HepG2 (cell line): Measurements from ENCODE around the gene FAM81A. TPM values are rescaled to one million over a fixed set of nuclear protein-coding genes. Genes with fewer than 3 reads are reported as not detected.

ENCODE experiments used
- ATAC-seq: fragments of 200-7000 bp; cut with Tn5 transposase; 3 replicates; pipeline ENCODE4 v1.9.1; 2020; ENCODE audit warnings: mild to moderate bottlenecking, moderate library complexity
- BruUV-seq: library from RNA; stranded (reverse); fragments of 400-500 nt; replicated peaks from 2 replicates; lab custom pipeline; 2021; lab: Mats Ljungman, UMichigan
- CTCF ChIA-PET: fragments of 300-600 bp; formaldehyde crosslinking; extraction: SDS; loops from one replicate; lab custom pipeline; 2021; ENCODE audit warnings: low total read pairs, inconsistent platforms, low intra/inter-chr PET ratio; lab: Yijun Ruan, JAX
- POLR2A ChIA-PET: fragments of 350-600 bp; sonication (Branson Sonifier 250); formaldehyde crosslinking; loops from one replicate; lab custom pipeline; 2020; ENCODE audit warnings: antibody characterized with exemption, inconsistent platforms; lab: Yijun Ruan, JAX
- DNase-seq: peaks from one replicate; pipeline ENCODE4 v3.0.0-alpha.2; 2015; ENCODE audit warnings: low spot score
- FAIRE-seq: peaks from 3 replicates; lab custom pipeline; 2011; peaks lifted over from hg19 to GRCh38; lab: Jason Lieb, UNC
- H2AFZ ChIP-seq: one replicate; pipeline ENCODE4 v1.6.1; 2011; ENCODE audit warnings: low read length, inconsistent platforms
- H3K27ac ChIP-seq: fragments of 300-600 bp; 3 replicates; pipeline ENCODE4 v1.8.0; 2011; ENCODE audit warnings: mixed run types, mild to moderate bottlenecking, mixed read lengths, low read length, inconsistent platforms; ENCODE audit not compliant: insufficient read depth; ENCODE audit errors: extremely low read length
- H3K27me3 ChIP-seq, 2 experiments: fragments of 200-600 bp in 1 of 2; 2 replicates in 1 of 2; 3 replicates in 1 of 2; pipeline versions ENCODE4 v1.6.0 to v1.8.0; 2011; ENCODE audit warnings: low read length in 2 of 2, mild to moderate bottlenecking in 2 of 2, moderate library complexity in 2 of 2, inconsistent platforms in 1 of 2; ENCODE audit not compliant: insufficient read depth in 2 of 2, control insufficient read depth in 1 of 2
- H3K36me3 ChIP-seq, 2 experiments: fragments of 200-600 bp in 1 of 2; replicated peaks in 1 of 2; 2 replicates in 1 of 2; 3 replicates in 1 of 2; pipeline versions ENCODE4 v1.5.1 to v1.8.0; 2011; ENCODE audit warnings: low read length in 2 of 2, inconsistent platforms in 1 of 2; ENCODE audit not compliant: insufficient read depth in 2 of 2, control insufficient read depth in 1 of 2
- H3K4me1 ChIP-seq: 2 replicates; pipeline ENCODE4 v1.5.1; 2012; ENCODE audit warnings: low read length, inconsistent platforms; ENCODE audit not compliant: insufficient read depth
- H3K4me2 ChIP-seq: 2 replicates; pipeline ENCODE4 v1.6.0; 2011; ENCODE audit warnings: low read depth, low read length, inconsistent platforms
- H3K4me3 ChIP-seq, 3 experiments: fragments of 200-600 bp in 1 of 3; sonication (generic), shearing (Covaris generic) in 1 of 3; replicated peaks in 1 of 3; 2 replicates each; pipeline ENCODE4 v1.5.1; 2011 to 2016; ENCODE audit warnings: low read length in 3 of 3, inconsistent platforms in 2 of 3, low read depth in 2 of 3, mild to moderate bottlenecking in 2 of 3, control low read depth in 1 of 3, mixed read lengths in 1 of 3; ENCODE audit not compliant: insufficient read depth in 1 of 3
- H3K79me2 ChIP-seq: one replicate; pipeline ENCODE4 v1.6.1; 2011; ENCODE audit warnings: low read length, inconsistent platforms; ENCODE audit not compliant: insufficient read depth
- H3K9ac ChIP-seq: 2 replicates; pipeline ENCODE4 v1.6.0; 2011; ENCODE audit warnings: mild to moderate bottlenecking, low read depth, low read length, inconsistent platforms; ENCODE audit not compliant: insufficient read depth
- H3K9me3 ChIP-seq: 2 replicates; pipeline ENCODE4 v1.5.1; 2012; ENCODE audit warnings: mild to moderate bottlenecking, low read length
- H4K20me1 ChIP-seq: 2 replicates; pipeline ENCODE4 v1.6.0; 2011; ENCODE audit warnings: inconsistent platforms, mild to moderate bottlenecking, low read length, moderate library complexity; ENCODE audit not compliant: insufficient read depth
- E2F2 ChIP-seq: sonication (generic); formaldehyde crosslinking; IDR thresholded peaks from 2 replicates; pipeline ENCODE4 v1.4.0; 2020; ENCODE audit warnings: missing genetic modification reagents, borderline replicate concordance
- FOXO1 ChIP-seq: sonication (generic); formaldehyde crosslinking; IDR thresholded peaks from 2 replicates; pipeline ENCODE4 v1.4.0; 2020; ENCODE audit warnings: missing genetic modification reagents
- HOXD1 ChIP-seq: sonication (generic); formaldehyde crosslinking; IDR thresholded peaks from 2 replicates; pipeline ENCODE4 v1.5.0; 2020; ENCODE audit warnings: missing genetic modification reagents
- JARID2 ChIP-seq: sonication (generic); formaldehyde crosslinking; IDR thresholded peaks from 2 replicates; pipeline ENCODE4 v1.8.1; 2023; ENCODE audit warnings: missing genetic modification reagents, inconsistent platforms; ENCODE audit not compliant: insufficient replicate concordance
- RNF2 ChIP-seq: fragments of 450-650 bp; conservative IDR thresholded peaks from 2 replicates; pipeline ENCODE4 v1.6.1; 2016; ENCODE audit warnings: low read depth
- TERF1 ChIP-seq: sonication (generic); formaldehyde crosslinking; IDR thresholded peaks from 2 replicates; pipeline ENCODE4 v1.8.0; 2022; ENCODE audit warnings: mild to moderate bottlenecking, missing genetic modification reagents, moderate library complexity
- THAP11 ChIP-seq: IDR thresholded peaks from 2 replicates; pipeline ENCODE4 v1.6.1; 2016; ENCODE audit warnings: missing biosample characterization, missing genetic modification reagents
- ZMAT3 ChIP-seq: sonication (generic); formaldehyde crosslinking; conservative IDR thresholded peaks from 2 replicates; pipeline ENCODE4 v1.7.0; 2021; ENCODE audit warnings: missing genetic modification reagents
- ZNF207 ChIP-seq: fragments of 450-650 bp; IDR thresholded peaks from 2 replicates; pipeline ENCODE4 v1.6.1; 2016; ENCODE audit warnings: antibody characterized with exemption, borderline replicate concordance
- ZNF34 ChIP-seq: sonication (generic); formaldehyde crosslinking; IDR thresholded peaks from 2 replicates; pipeline ENCODE4 v1.4.0; 2020; ENCODE audit warnings: mild to moderate bottlenecking, missing genetic modification reagents, borderline replicate concordance
- ZNF530 ChIP-seq: sonication (generic); formaldehyde crosslinking; IDR thresholded peaks from 2 replicates; pipeline ENCODE4 v1.5.0; 2020; ENCODE audit warnings: low read depth, mild to moderate bottlenecking, missing genetic modification reagents
- ZNF747 ChIP-seq: sonication (generic); formaldehyde crosslinking; IDR thresholded peaks from 2 replicates; pipeline ENCODE4 v1.8.1; 2023; ENCODE audit warnings: missing genetic modification reagents, mild to moderate bottlenecking, borderline replicate concordance
- ZNF768 ChIP-seq: sonication (generic); formaldehyde crosslinking; IDR thresholded peaks from 2 replicates; pipeline ENCODE4 v1.4.0; 2020; ENCODE audit warnings: missing genetic modification reagents
- WGBS: methylation state at CpG from one replicate; pipeline ENCODE4 v1.1.6; 2017; ENCODE audit warnings: low lambda C conversion rate; 5-methylcytosine and 5-hydroxymethylcytosine counted together
- in situ Hi-C: cut with HindIII; loops from 2 replicates; pipeline ENCODE4 v1.10.0; 2017; ENCODE audit warnings: low pct_unique_long_range_greater_than_20kb; ENCODE audit not compliant: extremely low pct_ligation_motif_present
- intact Hi-C: fragments of 100-400 bp; cut with micrococcal nuclease; formaldehyde crosslinking; loops from one replicate; pipeline ENCODE4 v1.10.0; 2022; ENCODE audit not compliant: unreplicated experiment
- polyA plus RNA-seq, 8 experiments: library from polyadenylated mRNA; depleted of rRNA in 3 of 8; stranded (reverse) in 7 of 8; unstranded in 1 of 8; fragments of >200 nt; fragmentation: Illumina TruSeq in 4 of 8; extraction: Trizol in 4 of 8; gene quantifications; 2 replicates each; pipeline versions ENCODE4 v1.2.1 to v1.2.3, GENCODE V29; 2011 to 2016; ENCODE audit warnings: low read depth in 4 of 8, missing spikeins in 1 of 8, mixed read lengths in 1 of 8; ENCODE audit not compliant: insufficient read depth in 1 of 8
- total RNA-seq, 5 experiments: library from RNA; depleted of rRNA; stranded (reverse); fragments of >200 nt; fragmentation: Illumina TruSeq; extraction: Trizol; gene quantifications; 2 replicates each; pipeline ENCODE4 v1.2.3, GENCODE V29; 2016; ENCODE audit warnings: low read depth in 1 of 5
- TF ChIP-seq, protein P1 (sequence below): fragments of 450-650 bp; IDR thresholded peaks from 2 replicates; pipeline ENCODE4 v1.6.1; 2016
- TF ChIP-seq, protein P2 (sequence below): sonication (generic); formaldehyde crosslinking; IDR thresholded peaks from 2 replicates; pipeline ENCODE4 v1.8.1; 2023; ENCODE audit warnings: missing genetic modification reagents, inconsistent platforms, borderline replicate concordance
- TF ChIP-seq, protein P3 (sequence below), 2 experiments: sonication (generic) in 1 of 2; formaldehyde crosslinking in 1 of 2; IDR thresholded peaks; 2 replicates each; pipeline versions ENCODE4 v1.4.0 to v1.6.1; 2016 to 2020; ENCODE audit warnings: borderline replicate concordance in 1 of 2, low read depth in 1 of 2, mild to moderate bottlenecking in 1 of 2, missing genetic modification reagents in 1 of 2

Gene FAM81A
- total and polyA plus RNA-seq, 2 of the 13 experiments (the other 11 are each of a cell fraction or from before 2014, with no cell fraction given): 0.09 TPM; not detected in 1

DNA sequence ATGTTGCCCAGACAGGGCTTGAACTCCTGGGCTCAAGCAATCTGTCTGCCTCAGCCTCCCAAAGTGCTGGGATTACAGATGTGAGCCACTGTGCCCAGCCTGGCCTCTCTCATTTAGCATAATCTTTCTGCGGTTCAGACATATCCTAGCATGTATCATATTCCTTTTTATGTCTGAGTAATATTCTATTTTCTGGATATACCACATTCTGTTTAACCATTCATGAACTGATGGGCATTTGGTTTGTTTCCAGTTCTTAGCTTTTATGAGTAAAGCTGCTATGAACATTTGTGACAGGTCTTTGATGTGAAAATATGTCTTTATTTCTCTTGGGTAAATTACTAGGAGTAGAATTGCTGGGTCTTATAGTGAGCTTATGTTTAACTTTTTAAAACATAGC is 23.5 kb downstream of the FAM81A start:
- peaks cover 1 to 16% of the 10 kb centered on the region in 2 experiments; a peak in 4 of 5 replicates for H3K27me3 ChIP-seq
- no peak overlapping the region for H2AFZ ChIP-seq
- FAIRE-seq (no peak), DNase-seq (no peak)
- no peaks in the 10 kb centered on the region for H3K4me1 ChIP-seq
- no peak overlapping the region for H3K4me2 ChIP-seq
- in situ Hi-C loops: no loop called here
- H3K27ac ChIP-seq: no peak overlapping the region
- POLR2A ChIA-PET: no interaction called here
- no peak for TF ChIP-seq TERF1
- TF ChIP-seq, protein P1, sequence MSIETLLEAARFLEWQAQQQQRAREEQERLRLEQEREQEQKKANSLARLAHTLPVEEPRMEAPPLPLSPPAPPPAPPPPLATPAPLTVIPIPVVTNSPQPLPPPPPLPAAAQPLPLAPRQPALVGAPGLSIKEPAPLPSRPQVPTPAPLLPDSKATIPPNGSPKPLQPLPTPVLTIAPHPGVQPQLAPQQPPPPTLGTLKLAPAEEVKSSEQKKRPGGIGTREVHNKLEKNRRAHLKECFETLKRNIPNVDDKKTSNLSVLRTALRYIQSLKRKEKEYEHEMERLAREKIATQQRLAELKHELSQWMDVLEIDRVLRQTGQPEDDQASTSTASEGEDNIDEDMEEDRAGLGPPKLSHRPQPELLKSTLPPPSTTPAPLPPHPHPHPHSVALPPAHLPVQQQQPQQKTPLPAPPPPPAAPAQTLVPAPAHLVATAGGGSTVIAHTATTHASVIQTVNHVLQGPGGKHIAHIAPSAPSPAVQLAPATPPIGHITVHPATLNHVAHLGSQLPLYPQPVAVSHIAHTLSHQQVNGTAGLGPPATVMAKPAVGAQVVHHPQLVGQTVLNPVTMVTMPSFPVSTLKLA: no peak
- TF ChIP-seq ZNF530 (CRISPR knock-in tag): no peak
- no peak for TF ChIP-seq ZNF768 (CRISPR knock-in tag)
- no peak for TF ChIP-seq ZNF207
- no peak for TF ChIP-seq ZNF34 (CRISPR knock-in tag)
- TF ChIP-seq JARID2 (CRISPR knock-in tag): no peak
- TF ChIP-seq THAP11 (CRISPR knock-in tag): no peak
- TF ChIP-seq E2F2: no peak
- TF ChIP-seq ZMAT3: no peak
- no peak for TF ChIP-seq ZNF747 (CRISPR knock-in tag)
- no peak for TF ChIP-seq HOXD1 (CRISPR knock-in tag)
- TF ChIP-seq, protein P2, sequence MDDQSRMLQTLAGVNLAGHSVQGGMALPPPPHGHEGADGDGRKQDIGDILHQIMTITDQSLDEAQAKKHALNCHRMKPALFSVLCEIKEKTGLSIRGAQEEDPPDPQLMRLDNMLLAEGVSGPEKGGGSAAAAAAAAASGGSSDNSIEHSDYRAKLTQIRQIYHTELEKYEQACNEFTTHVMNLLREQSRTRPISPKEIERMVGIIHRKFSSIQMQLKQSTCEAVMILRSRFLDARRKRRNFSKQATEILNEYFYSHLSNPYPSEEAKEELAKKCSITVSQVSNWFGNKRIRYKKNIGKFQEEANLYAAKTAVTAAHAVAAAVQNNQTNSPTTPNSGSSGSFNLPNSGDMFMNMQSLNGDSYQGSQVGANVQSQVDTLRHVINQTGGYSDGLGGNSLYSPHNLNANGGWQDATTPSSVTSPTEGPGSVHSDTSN (CRISPR knock-in tag): no peak
- no peak for TF ChIP-seq RNF2
- TF ChIP-seq, protein P3, sequence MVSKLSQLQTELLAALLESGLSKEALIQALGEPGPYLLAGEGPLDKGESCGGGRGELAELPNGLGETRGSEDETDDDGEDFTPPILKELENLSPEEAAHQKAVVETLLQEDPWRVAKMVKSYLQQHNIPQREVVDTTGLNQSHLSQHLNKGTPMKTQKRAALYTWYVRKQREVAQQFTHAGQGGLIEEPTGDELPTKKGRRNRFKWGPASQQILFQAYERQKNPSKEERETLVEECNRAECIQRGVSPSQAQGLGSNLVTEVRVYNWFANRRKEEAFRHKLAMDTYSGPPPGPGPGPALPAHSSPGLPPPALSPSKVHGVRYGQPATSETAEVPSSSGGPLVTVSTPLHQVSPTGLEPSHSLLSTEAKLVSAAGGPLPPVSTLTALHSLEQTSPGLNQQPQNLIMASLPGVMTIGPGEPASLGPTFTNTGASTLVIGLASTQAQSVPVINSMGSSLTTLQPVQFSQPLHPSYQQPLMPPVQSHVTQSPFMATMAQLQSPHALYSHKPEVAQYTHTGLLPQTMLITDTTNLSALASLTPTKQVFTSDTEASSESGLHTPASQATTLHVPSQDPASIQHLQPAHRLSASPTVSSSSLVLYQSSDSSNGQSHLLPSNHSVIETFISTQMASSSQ (IDR thresholded peaks at IDR 0.05; ENCODE audit: low read depth): no peak
- TF ChIP-seq, protein P3 (CRISPR knock-in tag; IDR thresholded peaks at IDR 0.05; ENCODE audit: borderline replicate concordance): no peak
- no peak for TF ChIP-seq FOXO1 (CRISPR knock-in tag)
- TF ChIP-seq, all 625 proteins: peak for 0
- no peak overlapping the region for H3K9ac ChIP-seq
- ATAC-seq: no peak
- H4K20me1 ChIP-seq: no peaks in the 10 kb centered on the region
- CTCF ChIA-PET: no interaction called here
- no peaks in the 10 kb centered on the region for H3K9me3 ChIP-seq
- intact Hi-C loops: no loop called here
- 91% methylated on average over 1 of the region's 1 CpG for WGBS
- H3K36me3 ChIP-seq: no peaks in the 10 kb centered on the region
- no TSS peak for BruUV-seq
- no peak overlapping the region for H3K4me3 ChIP-seq
- H3K79me2 ChIP-seq: no peaks in the 10 kb centered on the region
